H1 (cell line): ENCODE measurements around the gene CTNNBL1. TPM values are rescaled to one million over a fixed set of nuclear protein-coding genes. Genes with fewer than 3 reads are reported as not detected.

Experiments
- CTCF ChIA-PET: fragments of 300-600 bp; sonication (Branson Sonifier 250); formaldehyde crosslinking; loops from one replicate; lab custom pipeline; 2021; ENCODE audit not compliant: partially characterized antibody; lab: Charles Lee
- POLR2A ChIA-PET: fragments of 300-600 bp; sonication (Branson Sonifier 250); formaldehyde crosslinking; loops from one replicate; lab custom pipeline; 2021; ENCODE audit warnings: inconsistent platforms; ENCODE audit not compliant: partially characterized antibody; lab: Charles Lee
- DNase-seq, 2 experiments: peaks; one replicate each; pipeline versions ENCODE4 v3.0.0 to v3.0.0-alpha.2; 2010 to 2022; ENCODE audit warnings: low spot score in 2 of 2, low read depth in 1 of 2, mixed read lengths in 1 of 2
- FAIRE-seq: peaks from 2 replicates; lab custom pipeline; 2011; peaks lifted over from hg19 to GRCh38; lab: Jason Lieb, UNC
- H2AFZ ChIP-seq: 2 replicates; pipeline ENCODE4 v1.8.1; 2012; ENCODE audit warnings: low read length, inconsistent platforms
- H2AK5ac ChIP-seq: 2 replicates; pipeline ENCODE4 v1.6.1; 2013; ENCODE audit warnings: low read depth, low read length
- H2BK120ac ChIP-seq: replicated peaks from 2 replicates; pipeline ENCODE3; 2013; ENCODE audit warnings: low read depth, low read length, inconsistent platforms
- H2BK12ac ChIP-seq: 2 replicates; pipeline ENCODE4 v1.6.1; 2013; ENCODE audit warnings: low read depth, low read length
- H2BK15ac ChIP-seq: 2 replicates; pipeline ENCODE4 v1.6.1; 2013; ENCODE audit warnings: low read length
- H2BK20ac ChIP-seq: 2 replicates; pipeline ENCODE4 v1.6.1; 2013; ENCODE audit warnings: low read length
- H2BK5ac ChIP-seq: 2 replicates; pipeline ENCODE4 v1.6.1; 2013; ENCODE audit warnings: low read depth, low read length
- H3K14ac ChIP-seq: 2 replicates; pipeline ENCODE4 v1.6.1; 2013; ENCODE audit warnings: inconsistent platforms; ENCODE audit not compliant: insufficient read length
- H3K18ac ChIP-seq: 2 replicates; pipeline ENCODE4 v1.6.1; 2013; ENCODE audit warnings: low read length; ENCODE audit errors: extremely low read depth
- H3K23ac ChIP-seq: 2 replicates; pipeline ENCODE4 v1.6.1; 2013; ENCODE audit warnings: inconsistent platforms; ENCODE audit not compliant: insufficient read length
- H3K23me2 ChIP-seq: 2 replicates; pipeline ENCODE4 v1.6.1; 2013; ENCODE audit warnings: low read depth, low read length
- H3K27ac ChIP-seq: 2 replicates; pipeline ENCODE4 v1.6.1; 2011; ENCODE audit warnings: low read depth, low read length, inconsistent platforms
- H3K27me3 ChIP-seq, 4 experiments: replicated peaks in 1 of 4; 1 replicate in 1 of 4; 2 replicates in 3 of 4; pipeline versions ENCODE4 v1.6.1 to v1.8.1; 2011 to 2013; ENCODE audit warnings: low read length in 3 of 4, mild to moderate bottlenecking in 3 of 4, inconsistent platforms in 2 of 4, mixed read lengths in 2 of 4, moderate library complexity in 1 of 4; ENCODE audit not compliant: control insufficient read depth in 3 of 4, insufficient read depth in 3 of 4; ENCODE audit errors: extremely low read depth in 1 of 4
- H3K36me3 ChIP-seq, 4 experiments: 2 replicates each; pipeline versions ENCODE4 v1.6.1 to v1.8.1; 2011 to 2013; ENCODE audit warnings: mild to moderate bottlenecking in 4 of 4, low read length in 3 of 4, moderate library complexity in 2 of 4, control low read depth in 1 of 4, inconsistent platforms in 1 of 4; ENCODE audit not compliant: insufficient read depth in 4 of 4, control insufficient read depth in 2 of 4
- H3K4ac ChIP-seq: replicated peaks from 2 replicates; pipeline ENCODE3; 2013; ENCODE audit warnings: low read length, low read depth, mixed read lengths, inconsistent platforms; ENCODE audit not compliant: insufficient read length
- H3K4me1 ChIP-seq, 4 experiments: replicated peaks in 1 of 4; 1 replicate in 1 of 4; 2 replicates in 3 of 4; pipeline versions ENCODE4 v1.6.1 to v1.8.1; 2011 to 2013; ENCODE audit warnings: low read length in 3 of 4, inconsistent platforms in 2 of 4, mixed read lengths in 1 of 4; ENCODE audit not compliant: insufficient read depth in 4 of 4, control insufficient read depth in 3 of 4
- H3K4me2 ChIP-seq, 2 experiments: 2 replicates each; pipeline versions ENCODE4 v1.6.1 to v1.8.1; 2011 to 2013; ENCODE audit warnings: low read depth in 2 of 2, low read length in 2 of 2, control low read depth in 1 of 2, inconsistent platforms in 1 of 2, mild to moderate bottlenecking in 1 of 2; ENCODE audit not compliant: insufficient read depth in 1 of 2
- H3K4me3 ChIP-seq, 4 experiments: fragments of 200-600, 300-600 bp in 1 of 4; sonication (generic), shearing (Covaris generic), sonication (Bioruptor Twin) in 1 of 4; 2 replicates each; pipeline versions ENCODE4 v1.5.1 to v1.8.1; 2011 to 2016; ENCODE audit warnings: low read length in 4 of 4, low read depth in 3 of 4, control low read depth in 2 of 4, inconsistent platforms in 2 of 4, mild to moderate bottlenecking in 2 of 4, mixed read lengths in 1 of 4, moderate library complexity in 1 of 4; ENCODE audit not compliant: insufficient read depth in 2 of 4; ENCODE audit errors: extremely low read depth in 1 of 4
- H3K56ac ChIP-seq: replicated peaks from 2 replicates; pipeline ENCODE3; 2013; ENCODE audit warnings: low read depth, mild to moderate bottlenecking, mixed read lengths, low read length, inconsistent platforms; ENCODE audit not compliant: insufficient read length
- H3K79me1 ChIP-seq: 2 replicates; pipeline ENCODE4 v1.6.1; 2013; ENCODE audit warnings: low read depth, low read length, control low read depth
- H3K79me2 ChIP-seq, 2 experiments: 2 replicates each; pipeline versions ENCODE4 v1.6.1 to v1.8.1; 2012 to 2013; ENCODE audit warnings: low read length in 2 of 2, mild to moderate bottlenecking in 2 of 2, inconsistent platforms in 1 of 2; ENCODE audit not compliant: insufficient read depth in 2 of 2, control insufficient read depth in 1 of 2
- H3K9ac ChIP-seq, 4 experiments: replicated peaks in 1 of 4; 1 replicate in 1 of 4; 2 replicates in 3 of 4; pipeline versions ENCODE4 v1.6.1 to v1.8.1; 2011 to 2013; ENCODE audit warnings: low read depth in 3 of 4, low read length in 3 of 4, control low read depth in 2 of 4, mild to moderate bottlenecking in 2 of 4, moderate library complexity in 2 of 4, inconsistent platforms in 1 of 4; ENCODE audit errors: extremely low read depth in 1 of 4
- H3K9me3 ChIP-seq, 2 experiments: 2 replicates each; pipeline versions ENCODE4 v1.6.1 to v1.8.1; 2012 to 2013; ENCODE audit warnings: mild to moderate bottlenecking in 2 of 2, moderate library complexity in 2 of 2, control low read depth in 1 of 2, inconsistent platforms in 1 of 2, low read depth in 1 of 2, low read length in 1 of 2, mixed read lengths in 1 of 2; ENCODE audit not compliant: insufficient read depth in 2 of 2
- H4K20me1 ChIP-seq, 2 experiments: replicated peaks in 1 of 2; 2 replicates each; pipeline versions ENCODE3 to v1.8.1; 2011 to 2013; ENCODE audit warnings: inconsistent platforms in 2 of 2, low read length in 2 of 2, mild to moderate bottlenecking in 1 of 2; ENCODE audit not compliant: insufficient read depth in 2 of 2, control insufficient read depth in 1 of 2
- H4K5ac ChIP-seq: 2 replicates; pipeline ENCODE4 v1.6.1; 2013; ENCODE audit warnings: low read length, low read depth, mixed read lengths, inconsistent platforms; ENCODE audit not compliant: insufficient read length
- H4K8ac ChIP-seq: 2 replicates; pipeline ENCODE4 v1.8.0; 2013; ENCODE audit warnings: mild to moderate bottlenecking, moderate library complexity, low read length, inconsistent platforms; ENCODE audit not compliant: insufficient read depth; ENCODE audit errors: extremely low read depth
- H4K91ac ChIP-seq: replicated peaks from 2 replicates; pipeline ENCODE3; 2013; ENCODE audit warnings: low read length, mixed read lengths, inconsistent platforms; ENCODE audit not compliant: insufficient read length
- BCL11A ChIP-seq, 2 experiments: IDR thresholded peaks; one replicate each; pipeline ENCODE4 v1.6.1; 2011; ENCODE audit warnings: low read depth in 2 of 2, low read length in 2 of 2, mild to moderate bottlenecking in 2 of 2
- CBX8 ChIP-seq: fragments of 300-800, 300-1000 bp; sonication (generic); IDR thresholded peaks from 2 replicates; pipeline ENCODE4 v1.7.1; 2016; ENCODE audit warnings: low read depth, low read length, borderline replicate concordance
- CREB1 ChIP-seq: IDR thresholded peaks from 2 replicates; pipeline ENCODE4 v1.6.1; 2012; ENCODE audit warnings: inconsistent platforms
- CTBP2 ChIP-seq: IDR thresholded peaks from 2 replicates; pipeline ENCODE4 v1.7.0; 2011; ENCODE audit warnings: borderline replicate concordance, mild to moderate bottlenecking, moderate library complexity, mixed read lengths, low read length; ENCODE audit not compliant: insufficient read depth, insufficient read length
- HDAC2 ChIP-seq, 2 experiments: fragments of 300-600 bp in 1 of 2; sonication (generic) in 1 of 2; IDR thresholded peaks; 2 replicates each; pipeline ENCODE4 v1.6.1; 2011 to 2012; ENCODE audit warnings: low read depth in 2 of 2, low read length in 2 of 2, mild to moderate bottlenecking in 2 of 2, moderate library complexity in 2 of 2, borderline replicate concordance in 1 of 2, inconsistent platforms in 1 of 2
- HDAC6 ChIP-seq: IDR thresholded peaks from one replicate; pipeline ENCODE4 v1.7.1; 2012; ENCODE audit warnings: low read depth, mild to moderate bottlenecking, inconsistent platforms, low read length, moderate library complexity
- JUND ChIP-seq: IDR thresholded peaks from 2 replicates; pipeline ENCODE4 v1.6.1; 2011; ENCODE audit warnings: mild to moderate bottlenecking, improper control_type of control experiment, low read length
- PHF8 ChIP-seq: fragments of 200-600 bp; sonication (generic); conservative IDR thresholded peaks from 2 replicates; pipeline ENCODE4 v1.7.1; 2012; ENCODE audit warnings: low read depth, mild to moderate bottlenecking, inconsistent platforms, low read length, moderate library complexity
- SIRT6 ChIP-seq: IDR thresholded peaks from one replicate; pipeline ENCODE4 v1.7.1; 2012; ENCODE audit warnings: low read length, inconsistent platforms
- SUZ12 ChIP-seq: fragments of 200-600 bp; sonication (generic); IDR thresholded peaks from 2 replicates; pipeline ENCODE4 v1.6.1; 2012; ENCODE audit warnings: mild to moderate bottlenecking, inconsistent platforms, low read length, moderate library complexity, mixed read lengths
- TAF7 ChIP-seq: optimal IDR thresholded peaks from 2 replicates; pipeline ENCODE3; 2011; ENCODE audit warnings: low read depth, mild to moderate bottlenecking, inconsistent platforms, low read length, moderate library complexity, borderline replicate concordance
- ZNF274 ChIP-seq: IDR thresholded peaks from 2 replicates; pipeline ENCODE4 v1.7.0; 2012; ENCODE audit warnings: low read length, borderline replicate concordance; ENCODE audit errors: extremely low read depth
- WGBS, 2 experiments: shearing (Covaris generic) in 1 of 2; methylation state at CpG; one replicate each; pipeline versions ENCODE4 v1.1.6 to v1.1.7; 2013 to 2015; ENCODE audit warnings: low lambda C conversion rate in 2 of 2, mixed read lengths in 2 of 2, inconsistent platforms in 1 of 2, low coverage in 1 of 2, missing lambda C conversion rate in 1 of 2; ENCODE audit not compliant: insufficient replicate concordance in 2 of 2, insufficient coverage in 1 of 2, insufficient read length in 1 of 2; ENCODE audit errors: extremely low coverage in 1 of 2, missing lambda C conversion rate in 1 of 2; 5-methylcytosine and 5-hydroxymethylcytosine counted together
- polyA plus RNA-seq, 7 experiments: library from polyadenylated mRNA; depleted of rRNA in 3 of 7; stranded (reverse) in 5 of 7; unstranded in 2 of 7; fragments of >200 nt in 5 of 7; fragments of 200-250 nt in 2 of 7; gene quantifications; 1 replicate in 5 of 7; 2 replicates in 1 of 7; 4 replicates in 1 of 7; pipeline versions ENCODE4 v1.2.1 to v1.2.3, GENCODE V29; 2011 to 2013; ENCODE audit warnings: missing spikeins in 2 of 7, mixed read lengths in 2 of 7
- total RNA-seq: library from RNA; stranded (reverse); fragmentation: NEBNext Ultra II Directional; extraction: Animal tissue kit (Norgen Biotek cat#: 25700); gene quantifications from 2 replicates; pipeline ENCODE4 v1.2.1, GENCODE V29; 2021
- TF ChIP-seq, protein P1 (sequence below): IDR thresholded peaks from 2 replicates; pipeline ENCODE4 v1.6.1; 2012; ENCODE audit warnings: inconsistent platforms

The CTNNBL1 gene
- total and polyA plus RNA-seq, 2 of the 8 experiments (the other 6 are each of a cell fraction or from before 2014, with no cell fraction given): 19.6 to 81.6 TPM

DNA sequence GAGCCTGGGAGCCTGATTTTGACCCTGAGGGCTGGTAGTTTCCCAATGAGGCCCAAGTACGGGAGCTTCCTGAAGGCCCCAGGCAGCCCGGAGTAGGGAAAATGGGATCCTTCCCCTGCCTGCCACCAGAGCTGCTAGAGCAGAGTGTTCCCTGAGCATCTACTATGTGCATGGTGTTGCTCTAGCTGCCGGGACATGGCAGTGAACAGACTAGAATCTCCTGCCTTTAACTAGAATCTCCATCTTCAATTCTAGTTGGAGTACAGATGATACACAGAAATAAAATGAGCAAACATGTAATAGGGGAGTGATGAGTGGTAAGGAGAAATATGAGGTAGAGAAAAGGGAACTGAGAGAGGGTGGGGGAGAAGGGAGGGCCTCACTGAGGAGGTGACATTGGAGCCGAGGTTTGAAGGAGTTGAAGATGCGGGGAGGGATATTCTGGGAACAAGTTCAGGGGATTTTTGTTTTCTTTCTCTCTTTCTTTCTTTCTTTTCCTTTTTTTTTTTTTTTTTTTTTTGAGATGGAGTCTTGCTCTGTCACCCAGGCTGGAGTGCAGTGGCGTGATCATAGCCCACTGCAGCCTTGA lies 227.6 kb downstream of the CTNNBL1 start:
- H3K36me3 ChIP-seq: no peaks in the 10 kb centered on the region
- H2BK120ac ChIP-seq: no peak overlapping the region
- peaks cover 0 to 1% of the 10 kb centered on the region in 2 experiments for H4K20me1 ChIP-seq
- H3K9ac ChIP-seq: no peak overlapping the region
- H3K9me3 ChIP-seq: no peaks in the 10 kb centered on the region
- no peak overlapping the region for H2AFZ ChIP-seq
- no peak overlapping the region for H3K4ac ChIP-seq
- H3K79me2 ChIP-seq: no peaks in the 10 kb centered on the region
- no peak for DNase-seq
- H3K23me2 ChIP-seq: no peaks in the 10 kb centered on the region; the same call in 1 of the 2 replicates
- no peak overlapping the region for H3K14ac ChIP-seq
- no peak overlapping the region for H2BK15ac ChIP-seq
- H3K23ac ChIP-seq: no peak overlapping the region
- H3K18ac ChIP-seq: no peak overlapping the region
- no peak for FAIRE-seq
- H4K5ac ChIP-seq: no peak overlapping the region
- 81% methylated on average over 6 of the region's 6 CpGs; no CpG with 5 or more reads in 1 of the 2 experiments for WGBS, 2 experiments
- H2BK5ac ChIP-seq: no peak overlapping the region
- H4K8ac ChIP-seq: no peak overlapping the region
- no peak overlapping the region for H2BK12ac ChIP-seq
- POLR2A ChIA-PET: no interaction called here
- H2AK5ac ChIP-seq: no peak overlapping the region
- no peak overlapping the region for H3K27ac ChIP-seq
- H3K4me2 ChIP-seq: no peak overlapping the region
- no peak overlapping the region for H3K56ac ChIP-seq
- no peak overlapping the region for H3K4me3 ChIP-seq
- CTCF ChIA-PET: no interaction called here
- peaks cover 4 to 14% (median 5%) of the 10 kb centered on the region in 4 experiments for H3K4me1 ChIP-seq
- H2BK20ac ChIP-seq: no peak overlapping the region
- no peak overlapping the region for H4K91ac ChIP-seq
- H3K79me1 ChIP-seq: no peaks in the 10 kb centered on the region
- H3K27me3 ChIP-seq: no peaks in the 10 kb centered on the region; a peak in 2 of 7 replicates
- TF ChIP-seq SIRT6 (no peak), HDAC2 (IDR thresholded peaks at IDR 0.05; ENCODE audit: borderline replicate concordance in 1 of 2, low read depth in 2 of 2, low read length in 2 of 2) (no peak), ZNF274 (no peak), CBX8 (no peak), SUZ12 (no peak), PHF8 (no peak), HDAC6 (no peak), TAF7 (no peak), JUND (no peak), BCL11A (IDR thresholded peaks at IDR 0.05; ENCODE audit: low read depth in 2 of 2, low read length in 2 of 2) (no peak), CREB1 (no peak), CTBP2 (no peak)
- TF ChIP-seq, protein P1, sequence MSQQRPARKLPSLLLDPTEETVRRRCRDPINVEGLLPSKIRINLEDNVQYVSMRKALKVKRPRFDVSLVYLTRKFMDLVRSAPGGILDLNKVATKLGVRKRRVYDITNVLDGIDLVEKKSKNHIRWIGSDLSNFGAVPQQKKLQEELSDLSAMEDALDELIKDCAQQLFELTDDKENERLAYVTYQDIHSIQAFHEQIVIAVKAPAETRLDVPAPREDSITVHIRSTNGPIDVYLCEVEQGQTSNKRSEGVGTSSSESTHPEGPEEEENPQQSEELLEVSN: no peak
